ENCODE measurements around the gene NRG3. TPM values are rescaled to one million over a fixed set of nuclear protein-coding genes. Genes with fewer than 3 reads are reported as not detected.

NRG3 gene
- total RNA-seq, 2 experiments from 2014 or later: not detected

DNA sequence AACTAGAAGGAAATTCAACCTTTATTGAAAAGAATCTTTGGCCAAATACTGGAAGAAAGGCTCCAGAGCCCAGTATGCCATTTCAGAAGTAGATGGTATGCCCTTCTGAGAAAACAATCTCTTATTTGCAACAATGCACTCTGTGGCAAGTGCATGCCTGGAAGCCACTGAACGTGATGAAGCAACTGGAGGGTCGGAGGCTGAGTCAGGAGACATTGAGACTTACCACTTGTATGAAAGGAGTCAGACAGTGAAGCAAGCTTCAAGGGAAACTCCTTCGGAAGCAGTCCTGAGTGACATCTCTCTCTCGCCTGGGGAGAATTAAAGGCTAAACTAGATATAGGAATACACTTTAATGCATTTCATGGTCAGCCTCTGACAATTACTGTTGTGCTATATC is 353.7 kb downstream of the NRG3 start:
- DNase-seq (ENCODE audit: low spot score): no peak
- POLR2A ChIA-PET: no interaction called here
- H3K4me2 ChIP-seq (ENCODE audit: low read length): no peak overlapping the region
- H3K4me1 ChIP-seq (ENCODE audit: insufficient read depth, low read length, poor library complexity, severe bottlenecking): no peaks in the 10 kb centered on the region
- H3K9me3 ChIP-seq (ENCODE audit: low read length): no peaks in the 10 kb centered on the region
- no TSS peak for BruUV-seq (replicated peaks)
- no peak overlapping the region for H2AFZ ChIP-seq (ENCODE audit: low read length)
- no peak overlapping the region for H3K4me3 ChIP-seq (ENCODE audit: low read depth, low read length, poor library complexity, severe bottlenecking)
- CTCF ChIA-PET (ENCODE audit: unreplicated experiment): no interaction called here
- intact Hi-C loops (cut with micrococcal nuclease; ENCODE audit: unreplicated experiment): no loop called here
- H3K36me3 ChIP-seq (ENCODE audit: insufficient read depth, low read length): no peaks in the 10 kb centered on the region
- no peaks in the 10 kb centered on the region for H3K9me2 ChIP-seq (ENCODE audit: insufficient read depth, low read length)
- no peaks in the 10 kb centered on the region for H4K20me1 ChIP-seq (ENCODE audit: insufficient read depth, low read length)
- TF ChIP-seq CTCF (conservative IDR thresholded peaks at IDR 0.05; ENCODE audit: low read length) (no peak), EZH2phosphoT487 (IDR thresholded peaks at IDR 0.05; ENCODE audit: borderline replicate concordance, low read depth, low read length) (no peak)
- H3K79me2 ChIP-seq (ENCODE audit: insufficient read depth, low read depth, low read length): no peaks in the 10 kb centered on the region
- no peak overlapping the region for H3K27ac ChIP-seq (ENCODE audit: low read depth, low read length, poor library complexity, severe bottlenecking)

DNA sequence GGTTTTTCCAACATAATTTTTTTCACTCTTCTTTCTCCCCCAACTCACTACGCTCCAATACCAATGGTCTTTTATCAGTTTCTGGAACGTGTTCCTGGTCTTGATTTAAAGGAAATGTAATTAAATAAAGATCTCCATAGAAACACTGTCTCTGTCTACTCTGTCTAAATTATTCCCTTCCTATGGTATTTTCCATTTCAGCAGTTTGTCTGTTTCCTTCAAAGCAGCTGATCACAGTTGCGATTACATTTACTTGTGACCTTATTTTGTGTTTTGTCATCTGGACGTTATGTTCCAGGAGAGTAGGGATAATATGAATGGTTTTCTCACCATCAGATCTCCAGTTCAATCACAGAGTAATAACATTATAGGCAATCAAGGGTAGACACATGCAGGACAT is 359.2 kb downstream of the NRG3 start:
- DNase-seq (ENCODE audit: low spot score): no peak
- Histone ChIP-seq H3K9me3 (ENCODE audit: low read length) (no peaks in the 10 kb centered on the region), H3K79me2 (ENCODE audit: insufficient read depth, low read depth, low read length) (no peaks in the 10 kb centered on the region), H3K36me3 (ENCODE audit: insufficient read depth, low read length) (no peaks in the 10 kb centered on the region), H3K9me2 (ENCODE audit: insufficient read depth, low read length) (no peaks in the 10 kb centered on the region), H3K4me1 (ENCODE audit: insufficient read depth, low read length, poor library complexity, severe bottlenecking) (no peaks in the 10 kb centered on the region), H3K4me2 (ENCODE audit: low read length) (no peak overlapping the region), H2AFZ (ENCODE audit: low read length) (no peak overlapping the region), H3K4me3 (ENCODE audit: low read depth, low read length, poor library complexity, severe bottlenecking) (no peak overlapping the region), H3K27ac (ENCODE audit: low read depth, low read length, poor library complexity, severe bottlenecking) (no peak overlapping the region), H4K20me1 (ENCODE audit: insufficient read depth, low read length) (no peaks in the 10 kb centered on the region)
- no TSS peak for BruUV-seq (replicated peaks)
- CTCF ChIA-PET (ENCODE audit: unreplicated experiment): no interaction called here
- intact Hi-C loops (cut with micrococcal nuclease; ENCODE audit: unreplicated experiment): no loop called here
- TF ChIP-seq CTCF (conservative IDR thresholded peaks at IDR 0.05; ENCODE audit: low read length) (no peak), EZH2phosphoT487 (IDR thresholded peaks at IDR 0.05; ENCODE audit: borderline replicate concordance, low read depth, low read length) (no peak)
- POLR2A ChIA-PET: interaction anchor here (0.7 kb wide), 1 partner anchor 9 kb away, joined by 3 read pairs; no protein-coding TSS in a partner anchor

GRCh38 chr10:82236084-82236731 is 361.2 kb downstream of the NRG3 start:
- Histone ChIP-seq H3K36me3 (ENCODE audit: insufficient read depth, low read length) (no peaks in the 10 kb centered on the region), H3K79me2 (ENCODE audit: insufficient read depth, low read depth, low read length) (no peaks in the 10 kb centered on the region), H3K9me2 (ENCODE audit: insufficient read depth, low read length) (no peaks in the 10 kb centered on the region), H3K4me1 (ENCODE audit: insufficient read depth, low read length, poor library complexity, severe bottlenecking) (no peaks in the 10 kb centered on the region), H3K4me2 (ENCODE audit: low read length) (no peak overlapping the region), H2AFZ (ENCODE audit: low read length) (no peak overlapping the region), H3K4me3 (ENCODE audit: low read depth, low read length, poor library complexity, severe bottlenecking) (no peak overlapping the region), H4K20me1 (ENCODE audit: insufficient read depth, low read length) (no peaks in the 10 kb centered on the region), H3K9me3 (ENCODE audit: low read length) (no peaks in the 10 kb centered on the region), H3K27ac (ENCODE audit: low read depth, low read length, poor library complexity, severe bottlenecking) (no peak overlapping the region)
- ChIA-PET CTCF (ENCODE audit: unreplicated experiment) (no interaction called here), POLR2A (interaction anchor here (0.5 kb wide), 1 partner anchor 185 kb away, joined by 3 read pairs; no protein-coding TSS in a partner anchor)
- intact Hi-C loops (cut with micrococcal nuclease; ENCODE audit: unreplicated experiment): no loop called here
- DNase-seq (ENCODE audit: low spot score): no peak
- BruUV-seq (replicated peaks): no TSS peak
- TF ChIP-seq EZH2phosphoT487 (IDR thresholded peaks at IDR 0.05; ENCODE audit: borderline replicate concordance, low read depth, low read length): no peak
- TF ChIP-seq CTCF (conservative IDR thresholded peaks at IDR 0.05; ENCODE audit: low read length): no peak
